Measurements from ENCODE around the gene SUSD2. TPM values are rescaled to one million over a fixed set of nuclear protein-coding genes. Genes with fewer than 3 reads are reported as not detected.
"Not testable (repeated sequence)": the region's sequence is repeated elsewhere in the genome, so short reads cannot be mapped to it uniquely, and the experiment has no call there.

SUSD2 gene
- total and polyA plus RNA-seq, 2 experiments from 2014 or later: 9.7 to 10.8 TPM

- TF ChIP-seq EZH2 (IDR thresholded peaks at IDR 0.05; ENCODE audit: borderline replicate concordance) (no peak), EZH2phosphoT487 (IDR thresholded peaks at IDR 0.05; ENCODE audit: low read depth, severe bottlenecking, unreplicated experiment) (no peak), CTCF (IDR thresholded peaks at IDR 0.05; ENCODE audit: poor library complexity) (no peak)
- Histone ChIP-seq H3K36me3 (replicated peaks; ENCODE audit: insufficient read depth, low read depth) (no peaks in the 10 kb centered on the region), H4K20me1 (ENCODE audit: insufficient read depth, poor library complexity, severe bottlenecking) (no peaks in the 10 kb centered on the region), H3K9me3 (ENCODE audit: low read depth) (no peaks in the 10 kb centered on the region), H3K4me1 (ENCODE audit: insufficient read depth) (peaks cover 8% of the 10 kb centered on the region), H2AFZ (no peak overlapping the region), H3K27ac (no peak overlapping the region), H3K4me3 (no peak overlapping the region), H3K4me2 (no peak overlapping the region), H3K9me2 (replicated peaks; ENCODE audit: insufficient read depth) (no peaks in the 10 kb centered on the region), H3K27me3 (no peaks in the 10 kb centered on the region), H3K79me2 (no peaks in the 10 kb centered on the region)
- 94% methylated on average over 6 of the region's 6 CpGs for whole genome bisulfite sequencing (ENCODE audit: low lambda C conversion rate, missing lambda C conversion rate)
- DNase-seq (ENCODE audit: low spot score): no peak
Measured at GRCh38 chr22:24198682-24199052, 17.4 kb downstream of the SUSD2 start.

- Histone ChIP-seq H3K9me3 (ENCODE audit: low read depth) (no peaks in the 10 kb centered on the region), H3K9me2 (replicated peaks; ENCODE audit: insufficient read depth) (no peaks in the 10 kb centered on the region), H3K4me2 (no peak overlapping the region), H3K27ac (no peak overlapping the region), H3K4me3 (no peak overlapping the region), H3K36me3 (replicated peaks; ENCODE audit: insufficient read depth, low read depth) (no peaks in the 10 kb centered on the region), H3K27me3 (no peaks in the 10 kb centered on the region), H3K4me1 (ENCODE audit: insufficient read depth) (peaks cover 8% of the 10 kb centered on the region), H2AFZ (no peak overlapping the region), H4K20me1 (ENCODE audit: insufficient read depth, poor library complexity, severe bottlenecking) (no peaks in the 10 kb centered on the region), H3K79me2 (no peaks in the 10 kb centered on the region)
- TF ChIP-seq EZH2phosphoT487 (IDR thresholded peaks at IDR 0.05; ENCODE audit: low read depth, severe bottlenecking, unreplicated experiment): no peak
- no peak for TF ChIP-seq EZH2 (IDR thresholded peaks at IDR 0.05; ENCODE audit: borderline replicate concordance)
- no peak for TF ChIP-seq CTCF (IDR thresholded peaks at IDR 0.05; ENCODE audit: poor library complexity)
- 82% methylated on average over 7 of the region's 7 CpGs for WGBS (ENCODE audit: low lambda C conversion rate, missing lambda C conversion rate)
- DNase-seq (ENCODE audit: low spot score): no peak
Measured at GRCh38 chr22:24200619-24201212, 19.4 kb downstream of the SUSD2 start.

GRCh38 chr22:24201681-24202614 lies 20.7 kb downstream of the SUSD2 start:
- Histone ChIP-seq H3K27me3 (no peaks in the 10 kb centered on the region), H3K4me1 (ENCODE audit: insufficient read depth) (peaks cover 8% of the 10 kb centered on the region), H3K4me3 (no peak overlapping the region), H3K79me2 (no peaks in the 10 kb centered on the region), H3K36me3 (replicated peaks; ENCODE audit: insufficient read depth, low read depth) (no peaks in the 10 kb centered on the region), H3K27ac (no peak overlapping the region), H4K20me1 (ENCODE audit: insufficient read depth, poor library complexity, severe bottlenecking) (no peaks in the 10 kb centered on the region), H3K9me3 (ENCODE audit: low read depth) (no peaks in the 10 kb centered on the region), H3K9me2 (replicated peaks; ENCODE audit: insufficient read depth) (no peaks in the 10 kb centered on the region), H2AFZ (no peak overlapping the region), H3K4me2 (no peak overlapping the region)
- 66% methylated on average over 26 of the region's 26 CpGs for WGBS (ENCODE audit: low lambda C conversion rate, missing lambda C conversion rate)
- no peak for TF ChIP-seq EZH2phosphoT487 (IDR thresholded peaks at IDR 0.05; ENCODE audit: low read depth, severe bottlenecking, unreplicated experiment)
- no peak for TF ChIP-seq CTCF (IDR thresholded peaks at IDR 0.05; ENCODE audit: poor library complexity)
- no peak for TF ChIP-seq EZH2 (IDR thresholded peaks at IDR 0.05; ENCODE audit: borderline replicate concordance)
- no peak for DNase-seq (ENCODE audit: low spot score)

DNA sequence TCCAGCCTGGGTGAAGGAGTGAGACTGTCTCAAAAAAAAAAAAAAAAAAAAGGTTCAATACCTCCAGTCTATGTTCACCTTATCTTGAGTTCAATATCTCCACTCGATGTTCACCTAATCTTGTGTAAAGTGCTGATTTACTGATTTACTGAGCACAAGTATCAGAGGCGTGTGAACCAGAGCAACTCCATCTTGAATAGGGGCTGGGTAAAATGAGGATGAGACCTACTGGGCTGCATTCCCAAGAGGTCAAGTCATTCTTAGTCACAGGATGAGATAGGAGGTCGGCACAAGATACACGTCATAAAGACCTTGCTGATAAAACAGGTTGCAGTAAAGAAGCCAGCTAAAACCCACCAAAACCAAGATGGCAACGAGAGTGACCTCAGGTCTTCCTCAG lies 22.6 kb downstream of the SUSD2 start:
- not testable (repeated sequence) for H3K4me3 ChIP-seq; H3K4me2 ChIP-seq; H2AFZ ChIP-seq; H3K9me2 ChIP-seq (replicated peaks; ENCODE audit: insufficient read depth); DNase-seq (ENCODE audit: low spot score); H4K20me1 ChIP-seq (ENCODE audit: insufficient read depth, poor library complexity, severe bottlenecking); H3K27ac ChIP-seq; H3K9me3 ChIP-seq (ENCODE audit: low read depth); H3K27me3 ChIP-seq; H3K79me2 ChIP-seq; H3K36me3 ChIP-seq (replicated peaks; ENCODE audit: insufficient read depth, low read depth); H3K4me1 ChIP-seq (ENCODE audit: insufficient read depth)
- WGBS (ENCODE audit: low lambda C conversion rate, missing lambda C conversion rate): 81% methylated on average over 5 of the region's 5 CpGs
